Fibroblast of mammary gland (primary cell): ENCODE measurements around the gene PKN2.

Experiments used
- DNase-seq: peaks from one replicate; pipeline ENCODE4 v3.0.0-alpha.2; 2010; ENCODE audit warnings: low read depth
- H3K4me3 ChIP-seq: 2 replicates; pipeline ENCODE4 v1.5.1; 2011; ENCODE audit warnings: low read depth, mild to moderate bottlenecking, low read length, moderate library complexity; ENCODE audit not compliant: control insufficient read depth
- TF ChIP-seq, protein P1 (sequence below): conservative IDR thresholded peaks from 2 replicates; pipeline ENCODE4 v1.5.1; 2011; ENCODE audit warnings: low read depth, low read length, inconsistent platforms; ENCODE audit not compliant: control insufficient read depth, insufficient read depth

PKN2 gene

GRCh38 chr1:88763649-88764406 is 79.8 kb downstream of the PKN2 start:
- H3K4me3 ChIP-seq: no peak overlapping the region
- TF ChIP-seq, protein P1, sequence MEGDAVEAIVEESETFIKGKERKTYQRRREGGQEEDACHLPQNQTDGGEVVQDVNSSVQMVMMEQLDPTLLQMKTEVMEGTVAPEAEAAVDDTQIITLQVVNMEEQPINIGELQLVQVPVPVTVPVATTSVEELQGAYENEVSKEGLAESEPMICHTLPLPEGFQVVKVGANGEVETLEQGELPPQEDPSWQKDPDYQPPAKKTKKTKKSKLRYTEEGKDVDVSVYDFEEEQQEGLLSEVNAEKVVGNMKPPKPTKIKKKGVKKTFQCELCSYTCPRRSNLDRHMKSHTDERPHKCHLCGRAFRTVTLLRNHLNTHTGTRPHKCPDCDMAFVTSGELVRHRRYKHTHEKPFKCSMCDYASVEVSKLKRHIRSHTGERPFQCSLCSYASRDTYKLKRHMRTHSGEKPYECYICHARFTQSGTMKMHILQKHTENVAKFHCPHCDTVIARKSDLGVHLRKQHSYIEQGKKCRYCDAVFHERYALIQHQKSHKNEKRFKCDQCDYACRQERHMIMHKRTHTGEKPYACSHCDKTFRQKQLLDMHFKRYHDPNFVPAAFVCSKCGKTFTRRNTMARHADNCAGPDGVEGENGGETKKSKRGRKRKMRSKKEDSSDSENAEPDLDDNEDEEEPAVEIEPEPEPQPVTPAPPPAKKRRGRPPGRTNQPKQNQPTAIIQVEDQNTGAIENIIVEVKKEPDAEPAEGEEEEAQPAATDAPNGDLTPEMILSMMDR: no peak
- DNase-seq: peak; percentile 18

DNA sequence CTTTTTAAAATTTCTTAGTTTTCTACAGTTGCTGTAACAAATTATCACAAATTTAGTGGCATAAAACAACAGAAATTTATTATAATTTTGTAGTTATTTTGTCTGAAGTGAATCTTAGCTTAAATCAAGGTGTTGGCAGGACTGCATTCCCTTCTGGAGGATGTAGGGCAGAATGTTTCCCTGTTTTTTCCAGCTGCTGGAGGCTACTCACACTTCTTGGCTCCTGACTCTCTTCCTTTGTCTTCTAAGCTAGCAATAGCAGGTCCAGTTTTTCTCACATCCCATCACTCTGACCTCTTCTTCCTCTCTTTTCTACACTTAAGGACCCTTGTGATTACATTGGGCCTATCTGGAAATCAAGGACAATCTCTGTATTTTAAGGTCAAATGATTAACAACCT is 84.1 kb downstream of the PKN2 start:
- DNase-seq: no peak
- no peak overlapping the region for H3K4me3 ChIP-seq
- TF ChIP-seq, protein P1: no peak

DNA sequence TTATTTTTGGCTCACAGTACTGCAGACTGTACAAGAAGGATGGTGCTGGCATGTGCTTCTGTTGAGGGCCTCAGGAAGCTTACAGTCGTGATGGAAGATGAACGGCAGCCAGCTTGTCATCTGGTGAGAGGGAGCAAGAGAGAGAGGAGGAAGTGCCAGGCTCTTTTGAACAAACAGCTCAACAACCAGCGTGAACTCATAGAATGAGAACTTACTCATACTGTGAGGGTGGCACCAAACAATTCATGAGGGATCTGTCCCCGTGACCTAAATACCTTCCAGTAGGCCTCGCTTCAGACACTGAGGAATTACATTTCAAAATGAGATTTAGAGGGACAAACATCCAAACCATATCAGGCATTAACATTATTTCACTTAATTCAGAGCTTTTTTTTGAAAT is 84.7 kb downstream of the PKN2 start:
- H3K4me3 ChIP-seq: no peak overlapping the region
- TF ChIP-seq, protein P1: no peak
- no peak for DNase-seq

GRCh38 chr1:88773540-88774150 is 89.6 kb downstream of the PKN2 start:
- TF ChIP-seq, protein P1: no peak
- DNase-seq: peak; percentile 65

DNA sequence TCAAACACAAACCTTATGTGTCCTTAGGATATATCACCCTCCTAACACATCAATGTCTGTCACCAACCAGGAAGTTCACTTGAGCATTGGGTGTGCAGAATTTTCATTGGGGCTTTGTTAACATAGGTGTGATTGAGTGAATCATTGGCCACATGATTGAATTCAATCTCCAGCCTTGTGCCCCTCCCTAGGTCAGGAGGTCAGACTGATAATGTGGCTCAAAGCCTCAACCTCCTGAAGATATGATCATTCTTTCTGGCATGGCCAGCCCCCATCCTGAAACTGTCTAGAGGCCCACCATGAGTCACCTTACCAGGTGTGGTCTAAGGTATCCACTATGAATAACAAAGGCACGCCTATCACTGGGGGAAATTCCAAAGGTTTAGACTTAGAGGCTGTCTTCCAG is 90.1 kb downstream of the PKN2 start:
- DNase-seq: no peak
- no peak overlapping the region for H3K4me3 ChIP-seq
- TF ChIP-seq, protein P1: no peak

More at GRCh38 chr1:88773540-88774150, 89.6 kb downstream of the PKN2 start:
- no peak overlapping the region for H3K4me3 ChIP-seq

DNA sequence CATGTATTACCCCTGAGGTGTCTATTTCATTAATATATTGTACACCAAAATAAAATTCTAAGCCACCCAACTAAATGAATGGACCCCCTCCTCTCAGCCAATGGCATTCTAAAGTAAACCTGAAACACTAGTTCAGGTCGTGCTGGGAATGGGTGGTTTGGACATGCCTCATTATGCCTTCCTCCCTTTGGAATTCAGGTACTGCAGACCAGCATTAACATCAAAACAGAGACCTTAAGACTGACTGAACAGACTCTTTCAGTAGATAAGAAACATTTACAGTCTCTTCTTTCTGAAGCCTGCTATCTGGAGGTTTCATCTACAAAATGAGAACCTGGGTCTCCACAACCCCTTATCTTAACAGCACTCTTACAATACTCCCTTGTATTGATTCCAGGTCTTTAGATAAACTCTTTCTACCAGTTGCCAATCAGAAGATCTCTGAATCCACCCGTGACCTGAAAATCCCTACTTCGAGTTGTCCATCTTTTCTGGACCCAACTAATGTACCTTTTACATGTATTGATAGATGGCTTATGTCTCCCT is 93.6 kb downstream of the PKN2 start:
- H3K4me3 ChIP-seq: no peak overlapping the region
- TF ChIP-seq, protein P1: no peak
- DNase-seq: no peak
